ENCODE data around the gene HOXA6. TPM values are rescaled to one million over a fixed set of nuclear protein-coding genes. Genes with fewer than 3 reads are reported as not detected.

Gene HOXA6
- total and polyA plus RNA-seq, 9 of the 15 experiments (the other 6 are each of a cell fraction or from before 2014, with no cell fraction given), result not detected

GRCh38 chr7:27160546-27161213, 13.1 kb upstream of the HOXA6 start (continued):
- no peak for TF ChIP-seq MGA (IDR thresholded peaks at IDR 0.05)
- no peak for TF ChIP-seq ESRRA (IDR thresholded peaks at IDR 0.05; ENCODE audit: borderline replicate concordance, low read depth)
- no peak for TF ChIP-seq ZNF592 (IDR thresholded peaks at IDR 0.05)
- TF ChIP-seq RB1 (IDR thresholded peaks at IDR 0.05; ENCODE audit: low read depth), result peak; percentile 88
- TF ChIP-seq NR0B1 (IDR thresholded peaks at IDR 0.05; ENCODE audit: partially characterized antibody), result no peak
